ENCODE results near the gene ATP2C1. TPM values are rescaled to one million over a fixed set of nuclear protein-coding genes. Genes with fewer than 3 reads are reported as not detected.

The ATP2C1 gene
- total RNA-seq, 2 experiments from 2014 or later = 64.0 to 65.7 TPM

- Mint-ChIP-seq H3K36me3 (peaks cover 28% of the 10 kb centered on the region), H3K4me1 (peaks cover 7% of the 10 kb centered on the region)
- CTCF ChIA-PET = no interaction called here
Observed at GRCh38 chr3:130933801-130934345, 40.0 kb downstream of the ATP2C1 start.

GRCh38 chr3:130934442-130935089 lies 40.7 kb downstream of the ATP2C1 start:
- ATAC-seq (no peak), DNase-seq (no peak)
- Mint-ChIP-seq H3K27me3 (no peaks in the 10 kb centered on the region), H3K36me3 (peaks cover 33% of the 10 kb centered on the region), H3K9me3 (ENCODE audit: low read depth) (no peaks in the 10 kb centered on the region), H3K27ac (no peak overlapping the region), H3K4me1 (peaks cover 7% of the 10 kb centered on the region), H3K4me3 (no peak overlapping the region)
- CTCF ChIA-PET = no interaction called here

More at GRCh38 chr3:130933801-130934345, 40.0 kb downstream of the ATP2C1 start:
- DNase-seq (no peak), ATAC-seq (no peak)
- Mint-ChIP-seq H3K4me3 (no peak overlapping the region), H3K9me3 (ENCODE audit: low read depth) (no peaks in the 10 kb centered on the region), H3K27me3 (no peaks in the 10 kb centered on the region), H3K27ac (no peak overlapping the region)

- H3K4me3 Mint-ChIP-seq = no peak overlapping the region
- DNase-seq (no peak), ATAC-seq (no peak)
- no peaks in the 10 kb centered on the region for H3K27me3 Mint-ChIP-seq
- H3K4me1 Mint-ChIP-seq = peaks cover 7% of the 10 kb centered on the region
- H3K36me3 Mint-ChIP-seq = peaks cover 35% of the 10 kb centered on the region
- CTCF ChIA-PET = no interaction called here
- no peak overlapping the region for H3K27ac Mint-ChIP-seq
- no peaks in the 10 kb centered on the region for H3K9me3 Mint-ChIP-seq (ENCODE audit: low read depth)
Observed at GRCh38 chr3:130935761-130936492, 42.0 kb downstream of the ATP2C1 start.

GRCh38 chr3:130939753-130940152 lies 45.9 kb downstream of the ATP2C1 start:
- no peak overlapping the region for H3K4me3 Mint-ChIP-seq
- H3K4me1 Mint-ChIP-seq = peaks cover 1% of the 10 kb centered on the region
- H3K27me3 Mint-ChIP-seq = no peaks in the 10 kb centered on the region
- CTCF ChIA-PET = no interaction called here
- H3K9me3 Mint-ChIP-seq (ENCODE audit: low read depth) = no peaks in the 10 kb centered on the region
- H3K36me3 Mint-ChIP-seq = peaks cover 48% of the 10 kb centered on the region
- ATAC-seq (no peak), DNase-seq (no peak)
- H3K27ac Mint-ChIP-seq = no peak overlapping the region

GRCh38 chr3:130941793-130942192 lies 47.9 kb downstream of the ATP2C1 start:
- CTCF ChIA-PET = no interaction called here
- peaks cover 57% of the 10 kb centered on the region for H3K36me3 Mint-ChIP-seq
- ATAC-seq = no peak
- no peaks in the 10 kb centered on the region for H3K27me3 Mint-ChIP-seq
- H3K27ac Mint-ChIP-seq = no peak overlapping the region
- no peak for DNase-seq
- H3K4me1 Mint-ChIP-seq = peaks cover 1% of the 10 kb centered on the region
- H3K9me3 Mint-ChIP-seq (ENCODE audit: low read depth) = no peaks in the 10 kb centered on the region
- H3K4me3 Mint-ChIP-seq = no peak overlapping the region

GRCh38 chr3:130946882-130947281 lies 53.0 kb downstream of the ATP2C1 start:
- DNase-seq (no peak), ATAC-seq (no peak)
- H3K4me1 Mint-ChIP-seq = peaks cover 25% of the 10 kb centered on the region
- no peak overlapping the region for H3K27ac Mint-ChIP-seq
- H3K27me3 Mint-ChIP-seq = no peaks in the 10 kb centered on the region
- CTCF ChIA-PET = no interaction called here
- peaks cover 60% of the 10 kb centered on the region for H3K36me3 Mint-ChIP-seq
- H3K9me3 Mint-ChIP-seq (ENCODE audit: low read depth) = peaks cover 6% of the 10 kb centered on the region
- no peak overlapping the region for H3K4me3 Mint-ChIP-seq

GRCh38 chr3:130948001-130948773 lies 54.3 kb downstream of the ATP2C1 start:
- H3K36me3 Mint-ChIP-seq = peaks cover 52% of the 10 kb centered on the region
- no peaks in the 10 kb centered on the region for H3K27me3 Mint-ChIP-seq
- H3K27ac Mint-ChIP-seq = no peak overlapping the region
- DNase-seq (no peak), ATAC-seq (no peak)
- peaks cover 25% of the 10 kb centered on the region for H3K4me1 Mint-ChIP-seq
- CTCF ChIA-PET = interaction anchor here (1.7 kb wide), 1 partner anchor 10 kb away, joined by 3 read pairs; no protein-coding TSS in a partner anchor
- H3K9me3 Mint-ChIP-seq (ENCODE audit: low read depth) = peaks cover 6% of the 10 kb centered on the region
- H3K4me3 Mint-ChIP-seq = no peak overlapping the region

GRCh38 chr3:130948929-130949328 lies 55.0 kb downstream of the ATP2C1 start:
- H3K36me3 Mint-ChIP-seq = peaks cover 49% of the 10 kb centered on the region
- H3K9me3 Mint-ChIP-seq (ENCODE audit: low read depth) = peaks cover 6% of the 10 kb centered on the region
- peak overlapping the region; percentile 69 for H3K27ac Mint-ChIP-seq
- H3K4me1 Mint-ChIP-seq = peaks cover 25% of the 10 kb centered on the region
- no peak overlapping the region for H3K4me3 Mint-ChIP-seq
- CTCF ChIA-PET = interaction anchor here (1.7 kb wide), 1 partner anchor 11 kb away, joined by 3 read pairs; no protein-coding TSS in a partner anchor
- H3K27me3 Mint-ChIP-seq = no peaks in the 10 kb centered on the region
- DNase-seq = no peak
- ATAC-seq = peak; percentile 53

- CTCF ChIA-PET = interaction anchor here (1.7 kb wide), 1 partner anchor 12 kb away, joined by 3 read pairs; no protein-coding TSS in a partner anchor
- Mint-ChIP-seq H3K27me3 (no peaks in the 10 kb centered on the region), H3K4me1 (peaks cover 25% of the 10 kb centered on the region), H3K4me3 (peak overlapping the region; percentile 19), H3K27ac (peak overlapping the region; percentile 65), H3K36me3 (peaks cover 47% of the 10 kb centered on the region), H3K9me3 (ENCODE audit: low read depth) (peaks cover 6% of the 10 kb centered on the region)
- ATAC-seq = no peak
- no peak for DNase-seq
Observed at GRCh38 chr3:130950124-130950523, 56.2 kb downstream of the ATP2C1 start.

- CTCF ChIA-PET = interaction anchor here (1.2 kb wide), 1 partner anchor 226 kb away, joined by 3 read pairs; no protein-coding TSS in a partner anchor
- ATAC-seq (no peak), DNase-seq (no peak)
- Mint-ChIP-seq H3K27me3 (no peaks in the 10 kb centered on the region), H3K36me3 (peaks cover 47% of the 10 kb centered on the region), H3K4me1 (peaks cover 25% of the 10 kb centered on the region), H3K4me3 (no peak overlapping the region), H3K27ac (no peak overlapping the region), H3K9me3 (ENCODE audit: low read depth) (peaks cover 6% of the 10 kb centered on the region)
Observed at GRCh38 chr3:130950641-130951040, 56.8 kb downstream of the ATP2C1 start.

- no peaks in the 10 kb centered on the region for H3K9me3 Mint-ChIP-seq (ENCODE audit: low read depth)
- peaks cover under 1% of the 10 kb centered on the region for H3K4me1 Mint-ChIP-seq
Observed at GRCh38 chr3:130955481-130955880, 61.6 kb downstream of the ATP2C1 start.

GRCh38 chr3:130956281-130956680 lies 62.4 kb downstream of the ATP2C1 start:
- no peaks in the 10 kb centered on the region for H3K4me1 Mint-ChIP-seq
- H3K4me3 Mint-ChIP-seq = no peak overlapping the region
- no peak for ATAC-seq
- CTCF ChIA-PET = no interaction called here
- H3K36me3 Mint-ChIP-seq = peaks cover 43% of the 10 kb centered on the region
- H3K27ac Mint-ChIP-seq = no peak overlapping the region
- no peaks in the 10 kb centered on the region for H3K9me3 Mint-ChIP-seq (ENCODE audit: low read depth)
- H3K27me3 Mint-ChIP-seq = no peaks in the 10 kb centered on the region
- DNase-seq = no peak

More at GRCh38 chr3:130955481-130955880, 61.6 kb downstream of the ATP2C1 start:
- ATAC-seq (no peak), DNase-seq (no peak)
- Mint-ChIP-seq H3K27me3 (no peaks in the 10 kb centered on the region), H3K27ac (no peak overlapping the region), H3K4me3 (no peak overlapping the region), H3K36me3 (peaks cover 36% of the 10 kb centered on the region)
- CTCF ChIA-PET = no interaction called here

GRCh38 chr3:130956721-130957120 lies 62.8 kb downstream of the ATP2C1 start:
- CTCF ChIA-PET = interaction anchor here (0.8 kb wide), 1 partner anchor 41 kb away, joined by 3 read pairs; no protein-coding TSS in a partner anchor
- Mint-ChIP-seq H3K4me3 (no peak overlapping the region), H3K4me1 (no peaks in the 10 kb centered on the region), H3K27me3 (no peaks in the 10 kb centered on the region), H3K36me3 (peaks cover 45% of the 10 kb centered on the region), H3K27ac (no peak overlapping the region), H3K9me3 (ENCODE audit: low read depth) (no peaks in the 10 kb centered on the region)
- DNase-seq (no peak), ATAC-seq (no peak)
